ENCODE measurements around the gene BZW2.
"Not testable (repeated sequence)": the region's sequence is repeated elsewhere in the genome, so short reads cannot be mapped to it uniquely, and the experiment has no call there.

Gene BZW2

DNA sequence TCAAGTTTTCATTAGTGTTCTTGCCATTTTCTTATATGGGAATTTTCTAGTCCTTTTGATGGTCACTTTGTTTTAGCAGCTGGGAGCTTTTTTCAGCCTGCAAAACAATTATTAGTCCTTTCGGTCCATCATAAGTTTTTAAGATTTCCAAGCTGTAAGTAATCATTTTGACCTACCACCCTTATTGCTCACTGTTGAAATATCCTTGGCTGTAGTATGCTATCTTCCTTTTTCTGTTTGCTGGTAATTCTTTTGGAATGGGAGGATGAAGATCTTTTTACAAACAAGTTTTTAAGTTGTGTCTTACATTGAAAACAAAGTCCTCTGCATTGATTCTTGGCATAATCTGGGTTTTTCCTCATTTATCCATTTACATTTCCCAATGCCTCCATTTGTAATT, 24.0 kb downstream of the BZW2 start:
- DNase-seq (ENCODE audit: low read depth in 1 of 2, low spot score in 1 of 2), result no peak

DNA sequence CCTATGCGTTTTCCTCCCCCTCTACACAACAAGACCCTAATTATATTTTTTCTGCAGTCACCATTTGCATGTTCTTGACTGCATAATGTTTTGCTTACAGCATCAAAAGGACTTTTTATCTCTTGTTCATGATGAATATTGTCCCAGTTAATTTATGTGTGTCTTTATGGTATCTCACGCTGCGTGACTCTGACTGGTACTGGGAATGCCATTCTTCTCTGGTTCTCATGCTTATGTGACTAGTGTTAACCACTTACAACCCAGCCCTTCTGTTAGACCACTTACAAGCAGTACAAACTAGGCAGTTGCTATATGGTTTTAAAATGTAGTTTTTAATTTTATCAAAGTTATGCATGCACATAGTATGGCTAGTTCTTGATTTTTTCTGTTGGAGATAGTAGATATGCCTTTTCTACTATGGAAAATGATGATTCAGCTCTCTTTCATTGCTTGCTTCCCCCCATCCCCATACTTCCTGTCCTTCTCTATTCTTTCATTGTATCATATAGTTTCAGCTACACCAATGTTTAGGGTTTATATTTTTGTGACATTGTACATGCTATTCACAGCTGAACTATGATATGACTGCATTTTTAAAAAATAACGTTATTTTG, 24.9 kb downstream of the BZW2 start:
- no peak for DNase-seq (ENCODE audit: low read depth in 1 of 2, low spot score in 1 of 2)

DNA sequence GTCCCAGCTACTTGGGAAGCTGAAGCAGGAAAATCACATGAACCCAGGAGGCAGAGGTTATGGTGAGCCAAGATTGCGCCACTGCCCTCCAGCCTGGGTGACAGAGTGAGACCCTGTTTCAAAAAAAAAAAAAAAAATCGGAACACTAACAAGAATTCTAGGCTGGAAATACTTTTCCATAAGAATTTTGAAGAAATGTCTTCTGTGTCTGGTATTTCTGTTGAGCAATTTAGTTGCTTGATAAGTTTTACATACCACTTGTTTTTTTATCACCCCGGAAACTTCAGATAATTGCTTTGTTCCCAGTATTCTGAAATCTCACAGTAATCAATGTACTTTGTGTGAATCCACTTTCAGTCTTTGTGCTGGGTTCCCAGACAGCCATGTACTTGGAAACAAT, 25.8 kb downstream of the BZW2 start:
- no peak for DNase-seq (ENCODE audit: low read depth in 1 of 2, low spot score in 1 of 2)

DNA sequence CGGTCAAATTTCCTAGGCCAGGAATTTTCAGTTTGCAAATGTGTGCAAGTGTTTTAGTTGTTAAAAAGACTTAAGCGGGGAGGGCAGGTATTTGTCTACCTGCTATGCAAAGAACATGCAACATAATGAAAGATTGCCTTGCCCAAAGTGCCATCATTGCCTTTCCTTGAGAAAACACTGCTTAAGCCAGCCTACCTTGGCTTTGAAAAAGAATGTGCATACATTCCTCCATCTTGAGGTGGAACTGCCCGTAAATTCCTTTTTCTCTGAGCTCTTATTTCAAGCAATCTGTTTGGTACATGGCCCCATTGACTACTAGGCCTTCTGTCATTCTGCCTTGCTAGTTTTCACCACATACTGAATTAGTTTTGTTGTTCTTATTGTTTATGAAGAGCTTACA, 29.3 kb downstream of the BZW2 start:
- no peak for DNase-seq (ENCODE audit: low read depth in 1 of 2, low spot score in 1 of 2)

DNA sequence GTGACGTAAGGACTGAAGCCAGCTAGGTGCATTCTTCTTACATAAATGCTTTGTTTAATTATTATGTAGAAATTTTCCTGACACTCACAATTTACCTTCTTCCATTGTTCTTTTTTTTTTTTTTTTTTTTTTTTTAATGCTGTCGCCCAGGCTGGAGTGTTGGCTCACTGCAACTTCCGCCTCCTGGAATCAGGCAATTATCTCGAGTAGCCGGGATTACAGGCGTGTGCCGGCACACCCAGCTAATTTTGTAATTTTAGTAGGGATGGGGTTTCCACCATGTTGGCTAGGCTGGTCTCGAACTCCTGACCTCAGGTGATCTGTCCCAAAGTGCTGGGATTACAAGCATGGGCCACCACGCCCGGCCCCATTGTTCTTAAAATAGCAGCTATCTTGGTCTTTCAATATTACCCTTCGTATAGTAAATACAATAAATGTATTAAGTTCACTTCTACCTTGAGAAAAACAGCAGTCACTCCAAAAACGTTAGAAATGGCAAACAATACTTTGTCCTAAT, 32.1 kb downstream of the BZW2 start:
- DNase-seq (ENCODE audit: low read depth in 1 of 2, low spot score in 1 of 2), result no peak

DNA sequence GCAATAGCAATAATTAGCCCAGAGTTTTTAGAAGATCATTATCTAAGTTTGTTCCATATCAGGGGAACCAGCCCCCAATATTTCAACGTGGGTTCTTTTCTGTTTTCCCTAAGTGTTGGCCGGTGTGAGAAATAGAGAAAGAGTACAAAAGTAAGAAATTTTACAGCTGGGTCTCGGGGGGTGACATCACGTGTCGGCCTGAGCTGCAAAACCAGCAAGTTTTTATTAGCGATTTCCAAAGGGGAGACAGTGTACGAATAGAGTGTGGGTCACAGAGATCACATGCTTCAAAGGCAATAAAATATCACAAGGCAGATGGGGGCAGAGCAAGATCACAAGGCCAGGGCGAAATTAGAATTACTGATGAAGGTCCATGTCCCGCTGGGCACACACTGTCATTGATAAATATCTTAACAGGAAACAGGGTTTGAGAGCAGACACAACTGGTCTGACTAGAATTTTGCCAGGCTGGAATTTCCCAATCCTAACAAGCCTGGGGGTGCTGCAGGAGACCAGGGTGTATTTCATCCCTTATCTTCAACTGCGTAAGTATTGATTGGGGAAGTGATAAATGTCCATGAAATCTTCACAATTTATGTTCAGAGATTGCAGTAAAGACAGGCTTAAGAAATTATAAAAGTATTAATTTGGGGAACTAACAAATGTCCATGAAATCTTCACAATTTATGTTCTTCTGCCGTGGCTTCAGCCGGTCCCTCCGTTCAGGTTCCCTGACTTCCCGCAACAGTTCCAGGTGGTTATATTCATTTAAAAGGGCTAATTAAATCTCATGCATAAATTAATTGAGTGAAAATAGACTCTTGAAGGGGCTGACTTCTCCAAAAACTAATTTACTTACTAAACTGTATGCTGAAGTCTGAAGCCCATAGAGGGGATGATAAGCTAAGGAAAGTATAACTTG, 32.9 kb downstream of the BZW2 start:
- not testable (repeated sequence) for DNase-seq (ENCODE audit: low read depth in 1 of 2, low spot score in 1 of 2)

DNA sequence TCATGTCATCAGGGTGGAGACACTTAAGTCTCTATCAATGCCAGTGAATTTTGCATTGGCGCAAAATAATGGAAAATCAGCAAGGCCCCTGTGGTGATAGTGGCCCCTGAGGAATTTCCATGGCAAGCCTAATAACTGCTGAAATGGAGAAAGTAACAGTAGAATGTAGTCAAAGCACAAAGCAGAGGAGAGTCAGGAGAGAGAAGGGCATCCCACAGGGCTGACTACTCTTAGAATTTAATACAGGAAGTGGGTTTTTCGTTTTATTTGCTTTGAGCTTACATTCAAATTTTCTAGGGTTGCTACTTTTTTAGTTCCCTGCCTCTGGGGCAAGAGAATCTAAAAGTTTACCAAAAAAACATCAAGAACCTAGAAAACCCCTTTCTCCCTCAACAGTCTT, 39.0 kb downstream of the BZW2 start:
- DNase-seq (ENCODE audit: low read depth in 1 of 2, low spot score in 1 of 2), result no peak

DNA sequence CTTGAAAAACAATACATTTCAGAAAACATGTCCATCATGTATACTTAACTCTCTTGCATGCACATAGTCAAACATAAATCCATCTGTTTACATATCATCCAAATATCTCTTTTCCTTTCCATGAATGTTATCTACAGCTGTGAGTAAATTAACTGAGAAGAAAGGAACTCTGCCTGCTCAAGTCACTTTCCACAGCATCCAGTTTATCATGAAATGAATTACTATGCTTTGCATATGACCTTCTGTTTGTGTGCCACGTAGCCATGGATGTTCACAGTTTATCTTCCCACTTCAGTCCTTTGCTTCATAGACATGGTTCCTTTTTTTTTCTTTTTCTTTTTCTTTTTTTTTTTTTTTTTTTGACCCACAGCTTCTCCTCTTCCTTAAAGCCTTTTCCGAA, 39.6 kb downstream of the BZW2 start:
- no peak for DNase-seq (ENCODE audit: low read depth in 1 of 2, low spot score in 1 of 2)

DNA sequence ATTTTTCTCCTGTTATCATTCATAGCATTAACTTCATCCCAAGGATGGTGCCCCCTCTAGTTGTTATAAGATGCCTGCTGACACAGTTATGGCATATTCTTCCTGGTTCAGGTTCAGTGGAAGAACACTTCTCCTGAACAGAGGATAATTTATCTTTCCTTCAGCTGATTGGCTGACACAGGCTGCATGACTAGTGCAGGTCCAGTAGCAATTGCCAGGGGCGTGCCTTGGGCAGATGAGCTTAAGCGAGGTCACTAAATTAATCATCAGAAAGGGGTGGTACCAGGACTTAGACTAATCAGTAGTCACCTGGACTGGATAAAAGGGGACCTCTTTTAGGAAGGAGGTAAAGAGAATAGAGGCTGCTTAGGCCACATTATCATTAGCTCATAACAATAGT, 42.3 kb downstream of the BZW2 start:
- DNase-seq (ENCODE audit: low read depth in 1 of 2, low spot score in 1 of 2), result no peak

DNA sequence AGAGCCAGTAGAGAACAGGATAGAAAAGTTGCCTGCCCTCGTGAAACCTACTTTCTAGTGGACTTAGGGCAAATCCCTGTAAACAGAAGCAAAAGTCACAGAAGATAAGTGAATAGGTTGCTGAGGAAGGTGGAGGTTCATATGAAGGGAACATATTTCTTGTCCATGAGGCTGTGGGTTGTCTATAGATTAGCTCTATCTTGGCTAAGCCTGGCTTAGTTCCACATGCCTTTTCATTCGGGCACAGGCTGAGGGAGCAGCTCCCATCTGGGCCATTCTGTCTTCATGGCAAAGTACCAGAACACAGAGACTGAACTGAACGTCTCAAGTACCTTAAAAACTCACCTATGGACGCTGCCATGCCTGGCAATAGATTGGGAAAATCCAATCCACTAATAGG, 45.3 kb downstream of the BZW2 start:
- no peak for DNase-seq (ENCODE audit: low read depth in 1 of 2, low spot score in 1 of 2)

DNA sequence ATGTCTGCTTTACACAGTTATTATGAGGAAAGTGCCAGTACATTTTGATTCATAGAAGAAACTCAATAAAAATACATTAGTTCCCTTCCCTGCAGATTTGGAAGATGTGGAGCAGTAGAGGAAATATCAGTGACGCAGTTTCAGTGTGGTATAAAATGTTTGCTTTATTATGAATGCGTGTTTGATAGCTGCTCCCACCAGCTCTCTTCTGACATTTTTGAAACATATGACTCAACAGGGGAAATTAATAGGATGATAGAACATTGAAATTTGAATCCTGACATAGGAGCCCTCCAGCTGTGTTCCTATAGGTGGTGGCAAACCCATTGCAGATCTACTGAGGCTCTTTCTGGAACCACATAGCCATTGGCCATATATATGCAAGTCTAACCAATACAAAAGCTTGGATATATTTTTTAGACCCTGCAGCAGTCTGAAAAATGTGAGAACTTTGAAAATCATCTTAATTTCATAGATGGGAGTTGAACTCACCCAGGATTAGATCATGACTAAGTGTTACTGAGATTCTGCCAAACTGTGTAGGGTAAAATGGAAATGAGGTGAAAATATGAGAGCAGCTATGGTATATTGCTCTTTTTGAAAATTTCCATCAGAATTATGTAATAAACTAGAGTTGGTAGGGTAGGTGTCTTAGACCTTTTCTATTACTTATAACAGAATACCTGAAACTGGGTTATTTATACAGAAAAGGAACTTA, 47.8 kb downstream of the BZW2 start:
- no peak for DNase-seq (ENCODE audit: low read depth in 1 of 2, low spot score in 1 of 2)

DNA sequence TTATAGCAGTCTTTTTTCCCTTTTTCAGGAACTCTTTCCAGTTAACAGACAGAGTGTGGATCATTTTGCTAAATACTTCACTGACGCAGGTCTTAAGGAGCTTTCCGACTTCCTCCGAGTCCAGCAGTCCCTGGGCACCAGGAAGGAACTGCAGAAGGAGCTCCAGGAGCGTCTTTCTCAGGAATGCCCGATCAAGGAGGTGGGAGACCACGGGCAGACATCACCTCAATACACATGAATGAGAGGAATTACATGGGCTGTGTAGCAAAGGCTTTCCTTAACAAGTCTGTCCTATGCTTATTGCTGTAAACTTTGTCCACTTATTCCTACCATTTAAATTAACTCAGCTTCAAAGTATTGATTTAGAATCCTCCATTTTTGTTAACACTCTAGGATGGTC, 48.8 kb downstream of the BZW2 start:
- DNase-seq (ENCODE audit: low read depth in 1 of 2, low spot score in 1 of 2), result no peak

DNA sequence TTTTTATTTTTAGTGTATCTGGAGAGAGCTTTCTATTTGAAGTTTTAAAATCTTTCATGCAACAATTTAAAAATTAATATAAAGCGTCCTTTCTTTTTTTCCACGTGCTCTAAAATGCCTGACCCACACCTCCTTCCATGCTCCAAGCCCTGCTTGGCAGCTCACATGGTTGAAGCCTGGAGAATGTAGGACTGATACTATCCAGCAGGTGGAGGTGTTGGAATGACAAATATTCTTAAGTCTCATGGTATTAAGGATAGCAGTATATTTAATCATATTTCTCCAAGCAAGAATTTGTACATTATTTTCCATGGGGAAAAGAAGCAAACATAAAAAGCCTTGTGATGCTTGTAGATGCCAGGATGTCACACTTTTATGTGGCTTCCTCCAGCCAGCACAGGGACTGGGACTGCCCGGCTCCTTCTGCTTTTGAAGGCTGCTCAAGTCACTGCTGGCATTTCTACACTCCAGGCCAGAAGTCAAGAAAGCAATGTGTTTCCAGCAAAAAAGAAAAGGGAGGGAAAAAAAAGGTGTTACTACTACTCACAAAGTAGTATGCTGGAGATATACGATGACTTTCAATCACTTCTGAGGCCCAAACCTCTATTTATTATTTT, 49.7 kb downstream of the BZW2 start:
- no peak for DNase-seq (ENCODE audit: low read depth in 1 of 2, low spot score in 1 of 2)

DNA sequence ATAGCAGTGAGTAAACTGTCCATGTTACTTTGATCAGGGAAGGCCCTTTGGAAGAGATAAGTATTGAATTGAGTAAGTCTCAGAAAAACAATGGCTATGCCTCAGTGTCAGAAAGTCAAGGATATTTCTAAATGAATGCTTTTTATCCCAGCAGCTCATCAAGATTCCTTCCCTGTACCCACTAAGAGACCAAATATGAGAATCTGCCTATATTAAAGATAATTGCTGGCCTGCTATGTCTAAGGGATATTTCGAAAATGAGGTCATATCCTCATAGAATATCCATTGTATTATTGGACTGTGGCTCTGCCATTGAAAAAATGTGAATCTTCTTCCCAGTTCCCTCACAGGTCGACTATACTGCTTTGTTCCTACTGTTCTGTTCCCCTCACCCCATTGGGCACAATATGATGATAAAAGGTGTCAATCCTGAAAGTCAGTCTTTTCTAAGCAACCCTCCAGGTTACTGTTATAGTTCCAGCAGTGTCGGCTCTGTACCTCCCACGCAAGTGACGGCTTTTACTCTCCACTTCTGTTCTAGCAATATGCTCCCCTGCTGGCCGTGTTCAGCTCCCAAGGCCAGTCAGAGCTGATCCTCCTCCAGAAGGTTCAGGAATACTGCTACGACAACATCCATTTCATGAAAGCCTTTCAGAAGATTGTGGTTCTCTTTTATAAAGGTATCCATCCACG, 51.7 kb downstream of the BZW2 start:
- no peak for DNase-seq (ENCODE audit: low read depth in 1 of 2, low spot score in 1 of 2)

DNA sequence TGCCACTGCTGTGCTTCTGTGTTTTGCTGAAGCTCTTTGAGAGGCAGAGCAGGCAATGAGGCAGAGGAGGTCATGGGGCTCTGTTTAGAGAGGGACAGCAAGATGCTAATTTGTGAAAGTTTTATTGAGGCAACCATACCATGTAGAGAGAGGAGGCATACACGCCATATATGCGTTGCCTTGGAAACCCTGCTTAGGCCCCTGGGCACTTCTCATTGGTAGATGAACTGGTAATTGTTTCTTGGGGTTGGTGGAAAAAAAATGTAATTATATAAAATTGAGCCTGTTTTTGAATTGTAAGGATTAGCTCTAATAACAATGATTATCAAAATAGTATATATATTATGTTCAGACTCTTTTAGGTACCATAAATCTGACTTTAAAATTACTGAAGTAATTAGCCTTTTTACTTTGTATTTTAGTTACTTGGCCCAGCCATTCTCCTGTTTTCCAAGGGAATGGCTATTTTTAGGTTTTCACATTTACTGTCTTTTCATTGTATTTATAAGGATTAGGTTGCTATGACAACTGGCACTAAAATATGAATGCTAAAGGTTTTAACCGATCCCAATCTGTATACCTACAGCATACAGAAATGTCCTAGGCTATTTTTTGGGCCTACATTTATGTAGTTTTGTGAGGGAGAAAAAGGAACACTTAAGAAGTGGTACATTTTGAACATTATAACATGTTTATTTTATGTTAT, 52.4 kb downstream of the BZW2 start:
- DNase-seq (ENCODE audit: low read depth in 1 of 2, low spot score in 1 of 2), result no peak

DNA sequence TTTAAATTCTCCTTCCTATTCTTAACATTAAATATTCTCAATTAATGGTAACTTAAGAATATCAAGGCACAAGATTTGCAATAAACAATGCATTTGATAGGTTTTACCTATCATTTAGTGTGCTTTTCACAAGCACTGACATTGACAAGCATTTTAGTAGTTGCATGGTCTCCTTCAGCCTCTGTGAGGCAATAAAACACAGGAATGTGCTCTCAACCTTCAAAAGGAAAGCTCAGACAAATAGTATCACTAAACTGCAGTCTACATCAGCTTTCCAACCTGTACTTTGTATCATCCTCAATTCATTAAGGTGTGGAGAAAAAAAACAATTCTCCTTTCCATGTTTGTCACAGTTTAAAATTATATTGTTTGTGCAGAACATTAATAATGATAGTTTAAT, 56.5 kb downstream of the BZW2 start:
- DNase-seq (ENCODE audit: low read depth in 1 of 2, low spot score in 1 of 2), result no peak

DNA sequence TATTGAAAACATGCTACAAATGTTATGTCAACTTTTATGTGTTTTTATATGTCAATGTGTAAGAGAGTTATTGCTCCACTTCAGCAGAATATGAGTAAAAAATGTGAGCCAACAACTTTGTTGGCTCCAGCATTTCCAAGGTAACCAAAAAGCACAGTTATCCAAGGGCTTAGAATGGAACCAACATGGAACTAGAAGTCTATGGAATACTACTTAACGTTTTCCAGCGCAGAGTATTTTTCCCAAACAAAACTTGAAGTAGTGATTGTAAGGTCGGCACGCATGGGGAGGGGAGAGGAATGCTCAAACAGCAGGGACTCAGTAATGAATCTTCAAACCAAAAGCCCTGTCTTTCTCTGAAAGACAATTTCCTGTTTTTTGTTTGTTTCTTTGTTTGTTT, 62.5 kb downstream of the BZW2 start:
- DNase-seq (ENCODE audit: low read depth in 1 of 2, low spot score in 1 of 2), result no peak

DNA sequence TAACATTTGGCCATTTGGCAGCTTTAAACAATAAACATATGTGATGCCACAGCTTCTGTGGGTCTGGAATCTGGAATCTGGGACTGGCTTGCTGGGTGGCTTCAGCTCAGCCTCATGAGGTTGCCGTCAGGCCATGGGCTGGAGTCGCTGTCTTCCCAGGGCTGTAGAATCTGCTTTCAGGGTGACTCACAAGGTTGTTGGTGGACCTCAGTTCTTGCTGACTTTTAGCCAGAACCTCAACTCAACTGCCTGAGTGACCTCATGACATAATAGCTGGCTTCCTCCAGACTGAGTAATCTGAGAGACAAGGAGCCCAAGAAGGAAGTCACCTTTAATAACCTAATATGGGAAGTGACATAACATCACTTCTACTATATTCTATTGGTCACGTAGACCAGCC, 63.0 kb downstream of the BZW2 start:
- no peak for DNase-seq (ENCODE audit: low read depth in 1 of 2, low spot score in 1 of 2)

DNA sequence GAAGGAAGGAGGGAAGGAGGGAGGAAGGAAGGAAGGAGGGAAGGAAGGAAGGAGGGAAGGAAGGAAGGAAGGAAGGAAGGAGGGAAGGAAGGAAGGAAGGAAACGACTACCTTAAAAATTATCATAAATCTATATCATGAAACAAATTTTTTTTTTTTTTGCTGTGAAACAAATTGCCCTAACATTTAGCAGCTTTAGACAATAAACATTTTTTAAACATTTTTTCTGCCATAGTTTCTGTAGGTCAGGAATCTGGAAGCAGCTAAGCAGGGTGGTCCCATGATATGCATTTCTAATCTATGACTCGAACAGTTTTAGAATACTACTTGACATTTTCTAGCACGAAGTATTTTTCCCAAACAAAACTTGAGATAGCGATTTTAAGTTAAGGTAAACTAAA, 64.7 kb downstream of the BZW2 start:
- no peak for DNase-seq (ENCODE audit: low read depth in 1 of 2, low spot score in 1 of 2)

DNA sequence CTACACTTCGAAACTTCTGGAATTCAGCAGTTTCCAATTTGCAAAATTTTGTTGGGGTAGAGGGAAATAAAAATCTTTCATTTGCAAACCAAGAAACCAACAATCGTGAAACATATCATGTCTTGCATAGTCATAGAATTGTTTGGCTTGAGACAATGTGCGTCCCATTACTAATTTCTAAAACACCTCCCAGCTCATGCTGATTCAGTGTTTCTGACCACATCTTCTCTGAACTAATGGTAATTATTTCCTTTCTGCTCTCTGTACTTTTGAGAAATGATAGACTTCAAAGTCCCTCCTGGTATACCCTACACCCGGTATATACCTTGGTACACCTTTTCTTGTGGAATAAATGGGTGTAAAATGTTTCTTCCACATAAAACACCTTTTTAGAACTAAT, 65.7 kb downstream of the BZW2 start:
- DNase-seq (ENCODE audit: low read depth in 1 of 2, low spot score in 1 of 2), result no peak
